ENCODE data around the gene SCARF2. TPM values are rescaled to one million over a fixed set of nuclear protein-coding genes. Genes with fewer than 3 reads are reported as not detected.

Gene SCARF2
- total RNA-seq, 2 experiments from 2014 or later, result 2.5 to 3.1 TPM

DNA sequence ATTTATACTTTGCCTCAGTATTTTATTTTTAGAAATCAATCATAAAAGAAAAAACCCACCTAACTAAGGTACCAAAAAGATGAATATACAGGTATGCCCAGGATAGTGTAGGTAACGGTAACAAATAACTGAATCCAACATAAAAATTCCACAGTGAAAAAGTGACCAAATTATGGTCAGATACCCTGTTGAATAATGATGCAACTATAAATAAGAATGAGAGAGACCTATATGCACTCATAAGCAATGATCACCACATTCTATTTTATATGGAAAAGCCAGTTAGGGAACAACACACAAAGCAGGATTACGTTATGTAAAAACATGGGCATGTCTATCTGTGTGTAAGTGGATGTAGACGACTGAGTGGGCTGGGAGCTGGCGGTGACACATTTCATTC lies 50.7 kb downstream of the SCARF2 start:
- ChIA-PET CTCF (no interaction called here), POLR2A (no interaction called here)
- no peak overlapping the region for H3K27ac Mint-ChIP-seq
- no peaks in the 10 kb centered on the region for H3K27me3 Mint-ChIP-seq
- intact Hi-C loops (cut with DNase I, micrococcal nuclease), result no loop called here
- no peak for DNase-seq
- Histone ChIP-seq H3K9me3 (ENCODE audit: control insufficient read depth in 1 of 2, insufficient read depth in 1 of 2, low read length in 2 of 2) (peaks cover 0 to 4% of the 10 kb centered on the region in 2 experiments), H3K27me3 (ENCODE audit: control insufficient read depth in 1 of 2, insufficient read depth in 2 of 2, low read length in 2 of 2) (no peaks in the 10 kb centered on the region), H3K4me3 (ENCODE audit: low read length) (no peak overlapping the region), H3K27ac (ENCODE audit: low read depth in 1 of 2, low read length in 2 of 2) (no peak overlapping the region), H3K36me3 (ENCODE audit: insufficient read depth, low read length) (no peaks in the 10 kb centered on the region), H3K4me1 (ENCODE audit: insufficient read depth, low read length) (no peaks in the 10 kb centered on the region)
- H3K4me3 Mint-ChIP-seq, result no peak overlapping the region
- no peaks in the 10 kb centered on the region for H3K9me3 Mint-ChIP-seq
- TF ChIP-seq, protein P1, sequence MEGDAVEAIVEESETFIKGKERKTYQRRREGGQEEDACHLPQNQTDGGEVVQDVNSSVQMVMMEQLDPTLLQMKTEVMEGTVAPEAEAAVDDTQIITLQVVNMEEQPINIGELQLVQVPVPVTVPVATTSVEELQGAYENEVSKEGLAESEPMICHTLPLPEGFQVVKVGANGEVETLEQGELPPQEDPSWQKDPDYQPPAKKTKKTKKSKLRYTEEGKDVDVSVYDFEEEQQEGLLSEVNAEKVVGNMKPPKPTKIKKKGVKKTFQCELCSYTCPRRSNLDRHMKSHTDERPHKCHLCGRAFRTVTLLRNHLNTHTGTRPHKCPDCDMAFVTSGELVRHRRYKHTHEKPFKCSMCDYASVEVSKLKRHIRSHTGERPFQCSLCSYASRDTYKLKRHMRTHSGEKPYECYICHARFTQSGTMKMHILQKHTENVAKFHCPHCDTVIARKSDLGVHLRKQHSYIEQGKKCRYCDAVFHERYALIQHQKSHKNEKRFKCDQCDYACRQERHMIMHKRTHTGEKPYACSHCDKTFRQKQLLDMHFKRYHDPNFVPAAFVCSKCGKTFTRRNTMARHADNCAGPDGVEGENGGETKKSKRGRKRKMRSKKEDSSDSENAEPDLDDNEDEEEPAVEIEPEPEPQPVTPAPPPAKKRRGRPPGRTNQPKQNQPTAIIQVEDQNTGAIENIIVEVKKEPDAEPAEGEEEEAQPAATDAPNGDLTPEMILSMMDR (IDR thresholded peaks at IDR 0.05), result no peak
- no peaks in the 10 kb centered on the region for H3K36me3 Mint-ChIP-seq (ENCODE audit: low read depth)
- no peak for ATAC-seq (ENCODE audit: poor library complexity)
- no peaks in the 10 kb centered on the region for H3K4me1 Mint-ChIP-seq (ENCODE audit: low read depth)

DNA sequence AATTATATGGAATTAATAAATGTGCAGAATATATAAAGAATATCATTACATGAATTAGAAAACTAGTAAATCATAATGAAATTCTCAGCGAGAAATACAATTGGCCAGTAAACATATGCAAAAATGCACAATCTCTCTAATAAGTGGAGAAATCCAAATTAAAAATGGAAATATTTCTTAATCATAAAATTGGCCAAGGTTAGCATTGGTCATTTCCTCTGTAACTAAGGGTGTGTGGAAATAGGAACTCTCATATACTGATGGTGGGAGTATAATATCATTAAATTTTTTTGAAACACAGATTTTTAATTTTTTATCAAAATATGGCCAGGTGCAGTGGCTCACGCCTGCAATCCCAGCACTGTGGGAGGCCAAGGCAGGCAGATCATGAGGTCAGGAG lies 51.3 kb downstream of the SCARF2 start:
- TF ChIP-seq, protein P1 (IDR thresholded peaks at IDR 0.05), result no peak
- H3K4me1 ChIP-seq (ENCODE audit: insufficient read depth, low read length), result no peaks in the 10 kb centered on the region
- ChIA-PET CTCF (no interaction called here), POLR2A (no interaction called here)
- Mint-ChIP-seq H3K4me1 (ENCODE audit: low read depth) (no peaks in the 10 kb centered on the region), H3K9me3 (no peaks in the 10 kb centered on the region), H3K27me3 (no peaks in the 10 kb centered on the region), H3K27ac (no peak overlapping the region), H3K4me3 (no peak overlapping the region), H3K36me3 (ENCODE audit: low read depth) (no peaks in the 10 kb centered on the region)
- no peak overlapping the region for H3K27ac ChIP-seq (ENCODE audit: low read depth in 1 of 2, low read length in 2 of 2)
- H3K4me3 ChIP-seq (ENCODE audit: low read length), result no peak overlapping the region
- ATAC-seq (ENCODE audit: poor library complexity) (no peak), DNase-seq (no peak)
- intact Hi-C loops (cut with DNase I, micrococcal nuclease), result no loop called here
- H3K36me3 ChIP-seq (ENCODE audit: insufficient read depth, low read length), result no peaks in the 10 kb centered on the region
- no peaks in the 10 kb centered on the region for H3K27me3 ChIP-seq (ENCODE audit: control insufficient read depth in 1 of 2, insufficient read depth in 2 of 2, low read length in 2 of 2)
- H3K9me3 ChIP-seq (ENCODE audit: control insufficient read depth in 1 of 2, insufficient read depth in 1 of 2, low read length in 2 of 2), result peaks cover 0 to 4% of the 10 kb centered on the region in 2 experiments

GRCh38 chr22:20384865-20385264 lies 52.8 kb downstream of the SCARF2 start:
- Histone ChIP-seq H3K4me3 (ENCODE audit: low read length) (no peak overlapping the region), H3K4me1 (ENCODE audit: insufficient read depth, low read length) (no peaks in the 10 kb centered on the region), H3K27me3 (ENCODE audit: control insufficient read depth in 1 of 2, insufficient read depth in 2 of 2, low read length in 2 of 2) (no peaks in the 10 kb centered on the region), H3K36me3 (ENCODE audit: insufficient read depth, low read length) (no peaks in the 10 kb centered on the region), H3K27ac (ENCODE audit: low read depth in 1 of 2, low read length in 2 of 2) (no peak overlapping the region), H3K9me3 (ENCODE audit: control insufficient read depth in 1 of 2, insufficient read depth in 1 of 2, low read length in 2 of 2) (peaks cover 0 to 4% of the 10 kb centered on the region in 2 experiments)
- TF ChIP-seq, protein P1 (IDR thresholded peaks at IDR 0.05), result no peak
- Mint-ChIP-seq H3K9me3 (no peaks in the 10 kb centered on the region), H3K36me3 (ENCODE audit: low read depth) (no peaks in the 10 kb centered on the region), H3K27ac (no peak overlapping the region), H3K27me3 (no peaks in the 10 kb centered on the region), H3K4me1 (ENCODE audit: low read depth) (no peaks in the 10 kb centered on the region), H3K4me3 (no peak overlapping the region)
- POLR2A ChIA-PET, result no interaction called here
- intact Hi-C loops (cut with DNase I, micrococcal nuclease), result no loop called here
- ATAC-seq (ENCODE audit: poor library complexity) (no peak), DNase-seq (no peak)
- CTCF ChIA-PET, result no interaction called here
